ENCODE results near the gene PDZK1IP1. TPM values are rescaled to one million over a fixed set of nuclear protein-coding genes. Genes with fewer than 3 reads are reported as not detected.

The PDZK1IP1 gene
- total and polyA plus RNA-seq, 2 donors (not counting 1 experiment from before 2014, with no cell fraction given), result 0.21 TPM; not detected in 1

GRCh38 chr1:47181955-47182675 is 7.7 kb downstream of the PDZK1IP1 start:
- 87% methylated on average over 6 of the region's 7 CpGs for WGBS (ENCODE audit: insufficient coverage)
- Histone ChIP-seq H4K20me1 (ENCODE audit: control insufficient read depth, insufficient read depth, low read length, poor library complexity, severe bottlenecking) (no peaks in the 10 kb centered on the region), H3K27me3 (replicated peaks in 1 of 4; ENCODE audit: control extremely low read depth in 1 of 4, control insufficient read depth in 3 of 4, insufficient read depth in 4 of 4, low read length in 3 of 4) (peaks cover 0 to 20% (median 4%) of the 10 kb centered on the region in 4 experiments), H3K4me2 (replicated peaks; ENCODE audit: low read depth, low read length, poor library complexity, severe bottlenecking) (no peak overlapping the region), H3K9me3 (ENCODE audit: control extremely low read depth in 1 of 3, control insufficient read depth in 2 of 3, insufficient read depth in 1 of 3, low read length in 2 of 3) (peaks cover 0 to 7% (median 0%) of the 10 kb centered on the region in 3 donors), H3K9ac (ENCODE audit: low read length) (no peak overlapping the region), H2AFZ (ENCODE audit: insufficient read depth, low read depth, low read length, poor library complexity, severe bottlenecking) (no peak overlapping the region), H3K4me1 (ENCODE audit: control insufficient read depth in 2 of 2, insufficient read depth in 2 of 2, low read length in 2 of 2) (peaks cover 6 to 11% of the 10 kb centered on the region in 2 donors), H3K27ac (ENCODE audit: low read length in 2 of 2) (no peak overlapping the region), H3K36me3 (replicated peaks in 1 of 2; ENCODE audit: control extremely low read depth in 1 of 2, control insufficient read depth in 1 of 2, extremely low read depth in 1 of 2, insufficient read depth in 2 of 2, low read length in 1 of 2) (no peaks in the 10 kb centered on the region), H3K79me2 (ENCODE audit: control insufficient read depth, insufficient read depth, low read length) (no peaks in the 10 kb centered on the region), H3K4me3 (ENCODE audit: control extremely low read depth in 1 of 5, extremely low read depth in 1 of 5, insufficient read depth in 1 of 5, low read depth in 2 of 5, low read length in 4 of 5) (no peak overlapping the region)
- no peak for TF ChIP-seq CTCF (IDR thresholded peaks at IDR 0.05)
- TF ChIP-seq EZH2 (IDR thresholded peaks at IDR 0.05; ENCODE audit: borderline replicate concordance, insufficient read depth, low read depth, low read length, poor library complexity, severe bottlenecking), result no peak
- CTCF ChIA-PET, result interaction anchor here (1.2 to 1.5 kb wide), 2 partner anchors 11 to 544 kb away, joined by 4 read pairs; no protein-coding TSS in a partner anchor
- DNase-seq (no peak), ATAC-seq (ENCODE audit: low read depth) (no peak)
- Mint-ChIP-seq H3K27ac (no peak overlapping the region), H3K4me3 (no peak overlapping the region), H3K9me3 (ENCODE audit: insufficient read depth) (no peaks in the 10 kb centered on the region), H3K4me1 (peaks cover 8% of the 10 kb centered on the region), H3K27me3 (peaks cover 37% of the 10 kb centered on the region)
- POLR2A ChIA-PET, result no interaction called here
- intact Hi-C loops (cut with micrococcal nuclease), result no loop called here
